Astrocyte of the spinal cord (primary cell): ENCODE results near the gene BCL6.

ENCODE experiments used
- DNase-seq: peaks from one replicate; pipeline ENCODE4 v3.0.0; 2011; ENCODE audit warnings: low read depth, low spot score
- H3K4me3 ChIP-seq: 2 replicates; pipeline ENCODE4 v1.5.1; 2011; ENCODE audit warnings: low read depth, mild to moderate bottlenecking, low read length, moderate library complexity
- in situ Hi-C: cut with HindIII; loops from 2 replicates; pipeline ENCODE4 v1.10.0; 2017; ENCODE audit warnings: low sequenced_read_pairs
- TF ChIP-seq, protein P1 (sequence below): IDR thresholded peaks from 2 replicates; pipeline ENCODE4 v1.5.1; 2012; ENCODE audit warnings: low read depth, mild to moderate bottlenecking, low read length, inconsistent platforms

Gene BCL6

GRCh38 chr3:187763850-187764648 lies 18.8 kb upstream of the BCL6 start:
- H3K4me3 ChIP-seq = no peak overlapping the region
- DNase-seq = no peak
- TF ChIP-seq, protein P1, sequence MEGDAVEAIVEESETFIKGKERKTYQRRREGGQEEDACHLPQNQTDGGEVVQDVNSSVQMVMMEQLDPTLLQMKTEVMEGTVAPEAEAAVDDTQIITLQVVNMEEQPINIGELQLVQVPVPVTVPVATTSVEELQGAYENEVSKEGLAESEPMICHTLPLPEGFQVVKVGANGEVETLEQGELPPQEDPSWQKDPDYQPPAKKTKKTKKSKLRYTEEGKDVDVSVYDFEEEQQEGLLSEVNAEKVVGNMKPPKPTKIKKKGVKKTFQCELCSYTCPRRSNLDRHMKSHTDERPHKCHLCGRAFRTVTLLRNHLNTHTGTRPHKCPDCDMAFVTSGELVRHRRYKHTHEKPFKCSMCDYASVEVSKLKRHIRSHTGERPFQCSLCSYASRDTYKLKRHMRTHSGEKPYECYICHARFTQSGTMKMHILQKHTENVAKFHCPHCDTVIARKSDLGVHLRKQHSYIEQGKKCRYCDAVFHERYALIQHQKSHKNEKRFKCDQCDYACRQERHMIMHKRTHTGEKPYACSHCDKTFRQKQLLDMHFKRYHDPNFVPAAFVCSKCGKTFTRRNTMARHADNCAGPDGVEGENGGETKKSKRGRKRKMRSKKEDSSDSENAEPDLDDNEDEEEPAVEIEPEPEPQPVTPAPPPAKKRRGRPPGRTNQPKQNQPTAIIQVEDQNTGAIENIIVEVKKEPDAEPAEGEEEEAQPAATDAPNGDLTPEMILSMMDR = no peak
- in situ Hi-C loops = no loop called here

- TF ChIP-seq, protein P1 = no peak
- no peak overlapping the region for H3K4me3 ChIP-seq
- in situ Hi-C loops = no loop called here
Measured at GRCh38 chr3:187762792-187763191, 17.5 kb upstream of the BCL6 start.

DNA sequence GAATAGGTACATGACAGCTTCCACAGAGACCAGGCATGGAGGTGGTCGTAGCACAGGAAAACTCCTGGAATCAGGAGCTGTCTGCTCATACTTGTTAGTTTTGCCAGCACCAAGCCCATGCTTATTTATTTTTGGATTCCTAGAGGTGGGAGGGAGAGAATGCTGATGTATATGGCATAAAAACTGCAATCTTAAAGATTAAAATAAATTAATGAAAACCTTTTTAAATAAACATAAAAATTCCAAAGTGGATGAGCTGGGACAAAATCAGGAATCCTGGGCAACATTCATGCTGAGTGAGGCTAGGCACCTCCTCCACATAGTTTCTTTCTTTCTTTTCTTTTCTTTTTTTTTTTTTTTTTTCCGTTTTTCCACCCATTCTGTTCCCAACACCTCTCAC lies 14.3 kb upstream of the BCL6 start:
- TF ChIP-seq, protein P1 = no peak
- in situ Hi-C loops = no loop called here
- DNase-seq = no peak
- no peak overlapping the region for H3K4me3 ChIP-seq

More at GRCh38 chr3:187762792-187763191, 17.5 kb upstream of the BCL6 start:
- DNase-seq = no peak

DNA sequence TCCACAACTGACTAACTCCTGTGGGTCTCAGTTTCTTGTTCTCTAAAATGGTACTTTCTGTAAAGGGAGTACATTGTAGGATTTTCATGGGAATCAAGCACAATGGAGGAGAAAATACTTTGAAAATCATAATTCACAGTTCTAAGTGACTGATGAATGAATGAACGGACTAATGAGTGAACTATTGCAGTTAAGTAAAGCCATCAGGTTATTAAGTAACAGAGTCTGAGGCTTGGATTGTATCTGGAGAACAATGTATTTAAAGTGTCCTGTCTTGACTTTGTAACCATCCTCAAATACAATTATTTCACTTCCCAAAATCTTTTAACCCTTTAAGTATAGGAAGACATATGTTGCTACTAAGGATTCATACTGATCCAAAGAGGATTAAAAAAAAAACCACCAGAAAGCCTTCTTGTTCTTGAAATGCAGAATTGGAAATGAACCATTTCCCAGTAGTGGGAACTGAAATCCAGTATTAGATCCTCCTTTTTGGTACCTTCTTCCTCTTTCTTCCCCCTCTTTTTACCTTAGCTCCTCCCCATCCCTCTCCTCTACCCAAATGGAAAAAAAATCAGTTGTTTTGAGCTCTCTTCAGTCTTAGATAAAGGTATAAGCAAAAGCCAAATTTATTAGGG lies 13.2 kb upstream of the BCL6 start:
- in situ Hi-C loops = no loop called here
- TF ChIP-seq, protein P1 = no peak
- DNase-seq = no peak
- no peak overlapping the region for H3K4me3 ChIP-seq

DNA sequence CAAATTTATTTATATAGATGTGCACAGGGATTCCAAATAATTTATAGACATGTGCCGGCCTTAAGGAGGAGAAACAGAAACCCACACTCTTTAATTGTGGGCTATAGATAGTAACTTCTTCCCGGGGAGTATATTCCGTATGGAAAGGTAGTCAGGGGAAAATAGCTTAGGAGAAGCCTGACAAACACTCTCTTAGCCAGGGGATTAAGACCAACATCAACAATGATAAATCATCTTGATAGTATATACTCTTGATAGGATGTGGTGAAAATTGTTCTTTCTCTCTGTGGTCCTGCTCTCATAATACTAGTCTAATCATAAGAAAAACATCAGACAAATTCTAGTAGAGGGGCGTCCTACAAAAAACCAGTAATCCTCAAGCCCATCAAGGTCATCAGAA lies 8.2 kb upstream of the BCL6 start:
- in situ Hi-C loops = no loop called here
- H3K4me3 ChIP-seq = no peak overlapping the region

GRCh38 chr3:187750513-187751123 lies 5.3 kb upstream of the BCL6 start:
- DNase-seq = peak; percentile 33
- TF ChIP-seq, protein P1 = no peak
- in situ Hi-C loops = no loop called here
- peak overlapping the region; percentile 9 for H3K4me3 ChIP-seq

More for the DNA sequence above, 8.2 kb upstream of the BCL6 start:
- no peak for DNase-seq
- TF ChIP-seq, protein P1 = no peak
